Posterior cingulate gyrus (tissue), 11 donors: ENCODE data around the gene PYM1.
A peak's percentile ranks its signal among the peaks of the same experiment; 100 is the strongest.

Experiments
- DNase-seq, 10 donors: peaks; one replicate each; pipeline versions ENCODE4 v3.0.0 to v3.0.0-alpha.2; 2020 to 2021; ENCODE audit warnings: mixed read lengths in 3 of 10
- intact Hi-C: fragments of 100-400 bp; cut with DNase I; formaldehyde crosslinking; loops from one replicate; pipeline ENCODE4 v1.15.1; 2023

The PYM1 gene

DNA sequence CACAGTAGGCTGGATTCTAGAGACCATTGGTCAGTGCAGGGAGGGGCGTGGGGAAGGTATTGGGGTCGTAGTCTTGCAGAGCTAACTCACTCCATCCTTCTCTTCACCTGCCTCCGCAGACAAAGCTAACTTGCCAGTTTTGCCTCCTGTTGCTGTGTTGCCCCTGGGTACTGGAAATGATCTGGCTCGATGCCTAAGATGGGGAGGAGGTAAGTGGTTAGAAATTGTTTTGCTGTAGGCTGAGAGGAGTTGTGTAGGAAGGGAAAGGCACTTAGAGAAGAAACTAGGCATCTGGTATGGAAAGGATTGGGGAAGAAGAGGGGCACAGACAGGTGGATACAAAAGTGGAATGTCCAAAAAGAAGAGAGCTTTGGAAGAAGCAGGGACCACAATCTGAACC lies 14.4 kb upstream of the PYM1 start:
- DNase-seq: peak in 1 of 10 donors; percentile 43
- intact Hi-C loops: loop anchor here (5.0 kb wide), 1 partner anchor 125 kb away; the partner anchor contains the start of genes ORMDL2 and SARNP

DNA sequence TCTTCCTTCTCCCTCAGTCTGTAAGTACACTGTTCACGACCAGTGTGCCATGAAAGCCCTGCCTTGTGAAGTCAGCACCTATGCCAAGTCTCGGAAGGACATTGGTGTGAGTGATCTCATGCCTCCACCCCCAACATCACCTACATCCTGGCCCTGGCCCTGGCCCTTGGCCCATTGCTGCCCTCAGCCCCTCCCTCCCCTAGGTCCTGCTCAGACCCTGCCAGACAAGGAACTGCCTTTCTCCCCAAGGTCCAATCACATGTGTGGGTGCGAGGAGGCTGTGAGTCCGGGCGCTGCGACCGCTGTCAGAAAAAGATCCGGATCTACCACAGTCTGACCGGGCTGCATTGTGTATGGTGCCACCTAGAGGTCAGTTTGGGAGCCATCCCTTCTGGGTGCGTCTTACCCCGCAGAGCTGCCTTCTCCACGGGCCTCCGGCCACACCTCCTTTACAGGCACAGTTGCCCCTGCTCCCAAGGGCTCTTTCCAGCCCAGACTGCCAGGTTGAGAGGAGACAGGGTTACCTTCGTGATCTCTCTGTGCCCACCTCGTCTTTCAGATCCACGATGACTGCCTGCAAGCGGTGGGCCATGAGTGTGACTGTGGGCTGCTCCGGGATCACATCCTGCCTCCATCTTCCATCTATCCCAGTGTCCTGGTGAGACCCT lies 12.5 kb upstream of the PYM1 start:
- intact Hi-C loops: loop anchor here (1.0 to 5.0 kb wide), 2 partner anchors 123 to 202 kb away; partner anchors contain the start of genes ORMDL2 and SARNP
- DNase-seq: peak; percentile 66 to 96 (median 86)

DNA sequence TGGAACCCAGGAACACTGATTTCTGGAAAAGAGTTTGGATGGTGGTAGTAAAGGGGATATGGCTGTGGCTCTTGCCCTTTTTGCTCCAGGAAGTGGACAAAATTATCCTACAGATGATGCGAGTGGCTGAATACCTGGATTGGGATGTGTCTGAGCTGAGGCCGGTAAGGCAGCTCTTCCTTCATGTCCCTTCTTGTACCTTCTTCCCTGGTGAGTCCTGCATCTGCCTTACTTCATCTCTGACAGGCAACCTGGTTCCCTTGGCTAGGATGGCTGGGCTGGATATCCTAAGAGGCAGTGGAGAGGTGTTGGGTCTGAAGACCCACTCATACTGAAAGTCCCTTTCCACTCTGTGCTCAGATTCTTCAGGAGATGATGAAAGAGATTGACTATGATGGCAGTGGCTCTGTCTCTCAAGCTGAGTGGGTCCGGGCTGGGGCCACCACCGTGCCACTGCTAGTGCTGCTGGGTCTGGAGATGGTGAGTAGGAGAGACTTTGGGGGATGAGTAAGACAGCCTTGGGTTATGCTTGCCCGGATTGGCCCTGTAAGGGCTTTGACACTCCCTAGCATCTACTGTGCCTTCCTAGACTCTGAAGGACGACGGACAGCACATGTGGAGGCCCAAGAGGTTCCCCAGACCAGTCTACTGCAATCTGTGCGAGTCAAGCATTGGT lies 11.3 kb upstream of the PYM1 start:
- intact Hi-C loops: no loop called here
- DNase-seq: peak in 1 of 10 donors; percentile 29

DNA sequence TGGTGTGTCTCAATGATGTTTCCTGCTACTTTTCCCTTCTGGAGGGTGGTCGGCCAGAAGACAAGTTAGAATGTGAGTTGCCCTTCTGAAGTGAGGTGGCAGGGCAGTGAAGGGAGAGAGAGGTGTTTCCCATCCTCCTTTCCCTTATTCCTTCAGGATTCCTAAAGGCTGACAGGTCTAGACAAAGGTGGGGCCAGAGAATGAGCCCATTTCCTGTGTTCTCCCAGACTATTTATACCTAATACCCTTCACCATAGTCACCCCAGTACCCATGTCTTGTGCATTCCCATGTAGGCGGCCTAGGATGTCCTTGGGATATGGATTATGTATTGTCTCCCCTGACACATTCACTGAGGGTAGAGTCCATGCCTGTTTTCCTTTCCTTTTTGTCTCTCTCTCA lies 10.3 kb upstream of the PYM1 start:
- peak in 1 of 10 donors; percentile 3 for DNase-seq
- intact Hi-C loops: no loop called here

DNA sequence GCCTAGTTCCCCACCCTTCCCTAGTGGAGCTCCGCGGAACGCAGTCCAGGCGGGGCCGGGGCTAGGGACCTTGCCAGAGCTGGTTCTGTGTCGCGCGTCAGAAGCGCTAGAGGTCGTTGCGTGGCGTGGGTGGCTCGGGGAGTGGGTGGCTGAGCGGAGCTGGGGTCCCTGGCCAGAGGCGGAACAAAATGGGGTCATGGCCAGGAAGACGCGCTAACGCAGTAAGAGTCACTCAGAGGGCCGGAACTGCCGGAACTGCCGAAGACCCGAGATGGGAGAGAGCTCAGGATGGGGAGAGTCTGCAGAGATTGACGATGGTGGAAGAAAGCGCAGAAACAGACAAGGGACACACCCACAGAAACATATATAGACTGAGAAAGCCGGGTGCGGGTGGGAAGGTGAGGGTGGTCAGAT lies 8.1 kb upstream of the PYM1 start:
- DNase-seq: peak in 6 of 10 donors; percentile 24 to 86 (median 34)
- intact Hi-C loops: no loop called here

DNA sequence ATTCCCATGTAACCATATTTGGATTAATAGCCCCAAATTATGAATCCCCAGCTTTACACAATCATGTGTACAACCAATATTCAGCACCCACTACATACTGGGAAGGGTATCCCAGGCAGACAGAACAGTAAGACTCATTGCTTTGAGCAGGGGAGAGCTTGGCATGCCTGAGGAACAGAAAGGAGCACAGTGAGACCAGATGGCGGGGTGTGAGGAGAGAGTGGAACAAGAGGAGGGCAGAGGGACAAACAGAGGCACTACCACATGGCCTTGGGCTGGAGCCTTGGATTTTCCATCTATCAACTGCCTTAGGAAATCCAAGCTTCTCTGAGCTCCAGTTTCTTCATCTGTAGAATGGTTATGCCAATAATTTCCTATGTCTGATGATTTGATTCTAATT lies 7.1 kb upstream of the PYM1 start:
- intact Hi-C loops: no loop called here
- DNase-seq: peak in 1 of 10 donors; percentile 14

DNA sequence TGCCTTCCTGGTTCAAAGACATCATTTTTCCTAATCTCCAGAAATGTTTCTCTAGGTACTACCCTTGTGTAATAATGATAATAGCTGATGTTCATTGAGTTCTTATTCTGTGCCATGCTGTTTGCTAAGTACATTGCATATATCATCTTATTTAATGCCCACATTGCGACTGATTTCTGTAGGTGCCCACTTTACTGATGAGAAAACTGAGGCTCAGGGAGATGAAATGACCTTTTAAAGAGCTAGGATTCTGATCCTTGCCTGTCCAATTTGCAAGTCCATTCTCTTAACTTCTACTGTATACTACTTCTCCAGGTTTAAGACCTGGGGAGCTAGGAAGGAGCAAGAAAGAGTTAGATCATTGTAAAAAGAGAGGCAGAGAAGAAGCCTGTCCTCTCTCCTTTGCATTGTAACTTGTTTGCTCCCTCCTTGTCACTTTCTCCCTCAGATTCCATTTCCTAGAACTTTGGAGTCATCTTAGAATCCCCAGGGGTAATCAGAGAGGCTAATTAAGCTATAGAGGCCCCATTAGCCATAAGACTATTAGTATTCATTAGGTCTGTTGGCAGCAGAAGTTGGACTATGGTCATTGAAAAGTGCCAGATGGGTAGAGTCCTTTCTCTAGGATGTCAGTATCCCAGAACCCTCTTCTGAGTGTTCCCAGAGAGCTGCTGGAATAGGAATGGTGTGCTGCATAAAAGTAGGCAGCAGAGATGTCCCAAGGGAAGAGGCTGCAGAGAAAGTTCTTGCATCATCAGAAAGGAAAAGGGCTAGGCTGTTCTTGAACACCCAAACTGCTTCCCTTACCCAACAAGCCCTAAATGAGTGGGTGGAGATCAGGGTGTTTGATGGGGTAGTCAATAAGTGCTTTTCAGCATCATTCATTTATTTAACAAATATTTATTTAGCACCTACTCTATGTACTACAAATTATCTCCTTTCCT lies 6.4 kb upstream of the PYM1 start:
- intact Hi-C loops: no loop called here
- DNase-seq: no peak

DNA sequence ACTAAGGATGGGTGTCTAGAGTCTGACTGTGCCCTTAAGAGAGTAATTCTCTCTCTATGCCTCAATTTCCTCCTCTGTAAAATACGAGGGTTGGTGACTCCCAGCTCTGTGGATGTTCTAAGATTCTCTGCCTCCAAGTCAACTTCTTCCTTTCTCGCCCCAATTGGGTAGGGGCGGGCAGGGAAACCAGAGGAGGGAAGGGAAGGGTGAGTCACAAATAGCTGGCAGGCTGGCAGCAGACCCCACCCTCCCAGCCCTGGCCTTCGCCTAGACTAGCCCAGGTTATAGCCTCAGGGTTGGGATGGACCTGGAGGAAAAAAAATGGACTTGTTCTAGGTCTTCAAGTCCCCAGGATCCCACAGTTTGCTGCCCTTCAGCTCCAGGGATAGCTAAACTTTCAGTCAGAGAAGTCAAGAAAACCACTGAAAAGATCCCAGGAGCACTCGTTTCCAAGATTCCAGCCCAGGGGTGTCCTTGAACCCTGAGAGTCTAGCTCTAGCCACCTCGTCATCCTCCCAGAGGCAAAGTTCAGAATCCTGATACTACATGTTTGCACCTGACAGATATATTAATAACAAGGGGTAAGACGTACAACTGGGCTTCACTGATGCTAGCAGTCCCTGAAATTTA lies 5.6 kb upstream of the PYM1 start:
- intact Hi-C loops: no loop called here

DNA sequence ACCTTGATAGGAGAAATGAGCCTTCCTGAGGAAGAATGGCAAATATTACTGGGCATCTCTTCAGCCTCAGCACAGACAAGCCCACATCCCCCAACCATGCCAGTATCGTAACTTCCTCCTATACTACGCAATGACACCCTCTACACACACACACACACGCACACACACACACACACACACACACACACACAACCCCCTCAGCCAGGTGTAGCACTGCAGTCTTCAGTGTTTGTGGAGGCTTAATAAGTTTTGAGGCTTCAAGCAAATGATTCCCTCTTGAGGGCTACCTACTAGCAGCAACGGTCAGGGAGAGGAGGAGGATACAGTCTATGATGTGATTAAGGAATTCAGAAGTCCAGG lies 4.8 kb upstream of the PYM1 start:
- peak in 1 of 10 donors; percentile 28 for DNase-seq
- intact Hi-C loops: no loop called here

More for the DNA sequence above, 5.6 kb upstream of the PYM1 start:
- peak in 1 of 10 donors; percentile 68 for DNase-seq

DNA sequence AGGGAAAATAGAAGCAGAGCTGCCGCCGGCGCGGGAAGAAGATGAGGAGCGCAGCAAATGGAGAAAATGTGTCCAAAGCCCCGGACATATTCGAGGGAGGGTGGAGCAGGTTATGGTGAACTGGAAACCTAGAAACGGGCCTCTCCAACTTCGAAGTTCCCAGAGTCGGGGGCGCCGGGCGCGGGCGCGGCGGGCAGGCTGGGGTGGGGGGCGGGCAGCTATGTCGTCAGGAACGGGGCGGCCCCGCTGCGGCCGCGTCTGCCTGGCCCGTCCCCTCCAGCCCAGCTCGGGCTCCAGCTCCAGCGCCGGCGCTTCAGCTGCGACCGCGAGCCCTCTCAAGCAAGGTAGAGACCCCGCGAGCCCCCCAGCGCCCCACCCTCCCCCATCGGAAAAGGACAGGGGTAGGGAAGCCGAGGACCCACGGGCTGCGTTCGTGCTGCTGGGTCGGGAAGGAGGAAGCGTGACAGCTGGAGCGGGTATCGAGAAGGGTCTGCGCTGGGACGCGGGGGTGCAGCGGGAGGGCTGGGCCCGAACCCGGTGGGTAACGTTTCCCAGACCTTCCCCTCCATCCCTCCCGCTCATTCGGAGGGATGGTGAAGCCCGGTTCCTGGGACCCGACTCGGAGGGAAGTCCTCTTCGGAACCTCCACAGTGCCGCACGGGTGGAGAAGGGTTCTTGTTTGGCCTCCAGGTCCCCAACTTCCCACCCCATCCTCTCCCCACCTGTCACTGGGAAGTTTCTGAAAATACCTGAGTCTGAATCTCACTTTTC lies 4.3 kb upstream of the PYM1 start:
- DNase-seq: peak in 9 of 10 donors; percentile 31 to 94 (median 48)
- intact Hi-C loops: loop anchor here (2.0 kb wide), 1 partner anchor 43 kb away; the partner anchor contains the start of gene RAB5B

DNA sequence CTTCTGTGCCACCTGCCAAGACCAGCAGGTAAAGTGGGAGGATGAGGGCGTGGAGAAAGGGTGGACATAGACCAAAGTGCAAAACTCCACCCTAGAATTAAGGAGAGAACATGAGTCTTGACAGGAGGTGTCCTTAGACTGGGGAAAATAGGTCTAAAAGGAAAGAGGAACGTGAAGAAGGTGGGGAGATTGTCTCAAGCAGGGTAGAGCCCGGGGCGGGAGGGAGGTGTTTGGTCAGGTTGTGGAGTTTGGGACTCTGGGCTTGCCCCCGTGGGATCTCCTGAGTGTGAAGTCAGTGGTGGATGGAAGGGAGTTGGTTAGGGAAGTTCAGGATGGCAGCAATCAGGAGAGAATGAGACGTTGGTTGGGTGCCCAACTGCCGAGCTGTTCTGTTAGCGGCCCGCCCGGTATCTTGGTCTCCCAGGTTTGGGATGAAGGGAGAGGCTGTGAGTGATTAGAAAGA lies 3.7 kb upstream of the PYM1 start:
- DNase-seq: peak in 1 of 10 donors; percentile 74

DNA sequence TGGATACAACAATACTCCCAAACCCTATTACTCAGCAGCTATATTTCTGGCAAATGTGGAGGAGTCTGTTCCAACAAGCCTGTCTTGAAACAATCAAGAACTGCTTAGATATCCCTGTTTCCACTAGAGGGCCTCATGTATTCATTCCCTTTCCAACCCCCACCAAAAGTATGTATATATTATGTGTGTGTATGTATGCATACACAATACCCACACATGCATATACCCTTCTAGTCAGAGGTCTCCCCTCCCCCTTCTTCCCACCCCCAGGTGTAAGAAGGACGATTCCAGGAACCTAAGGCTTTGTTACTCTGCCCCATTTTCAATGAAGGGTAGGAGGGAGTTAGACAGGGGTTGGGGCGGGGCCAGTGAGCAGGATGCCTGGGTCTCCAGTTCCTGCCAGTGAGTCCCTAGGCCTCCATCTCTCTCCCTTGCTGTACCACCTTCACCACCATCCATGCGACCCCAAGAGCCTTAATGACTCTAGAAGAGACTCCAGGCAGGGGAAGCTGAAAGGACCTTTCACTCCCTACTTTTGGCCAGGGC lies 3.1 kb upstream of the PYM1 start, which contains the start of gene DGKA:
TSS of gene DGKA (plus strand) at position 392 of the 546 bp plus-strand sequence. CDS start 5,342 bp downstream, outside the sequence.
- DNase-seq: peak in 1 of 10 donors; percentile 65
- intact Hi-C loops: loop anchor here (2.0 kb wide), 1 partner anchor 44 kb away; the partner anchor contains the start of gene RAB5B

More for the DNA sequence above, 3.7 kb upstream of the PYM1 start:
- intact Hi-C loops: loop anchor here (2.0 kb wide), 1 partner anchor 43 kb away; the partner anchor contains the start of gene RAB5B

DNA sequence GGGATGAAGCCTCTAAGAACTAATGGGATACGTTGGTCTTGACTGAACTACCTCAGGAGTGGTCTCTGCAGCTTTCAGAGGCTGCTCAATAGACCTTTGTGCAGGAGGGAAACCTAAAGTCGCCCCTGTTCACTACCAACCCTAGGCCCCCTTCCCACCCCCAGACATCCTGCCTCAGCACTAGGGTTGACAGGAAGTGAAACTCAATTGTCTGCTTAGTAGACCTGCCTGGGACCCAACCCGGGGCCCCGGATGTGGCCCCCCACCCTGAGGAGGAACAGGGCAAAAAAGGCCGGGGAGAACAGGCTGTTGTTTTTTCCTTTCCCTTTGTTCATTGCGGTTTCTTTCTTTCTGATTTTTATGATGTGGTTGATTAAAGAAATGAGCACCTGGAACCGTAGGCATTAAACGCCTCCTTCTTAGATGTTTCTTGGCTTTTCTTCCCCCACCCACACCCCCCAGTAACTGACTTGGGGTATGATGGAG lies 1.7 kb upstream of the PYM1 start:
- intact Hi-C loops: loop anchor here (5.0 kb wide), 1 partner anchor 187 kb away; the partner anchor contains the start of gene GDF11
- peak in 2 of 10 donors; percentile 19 to 66 for DNase-seq

DNA sequence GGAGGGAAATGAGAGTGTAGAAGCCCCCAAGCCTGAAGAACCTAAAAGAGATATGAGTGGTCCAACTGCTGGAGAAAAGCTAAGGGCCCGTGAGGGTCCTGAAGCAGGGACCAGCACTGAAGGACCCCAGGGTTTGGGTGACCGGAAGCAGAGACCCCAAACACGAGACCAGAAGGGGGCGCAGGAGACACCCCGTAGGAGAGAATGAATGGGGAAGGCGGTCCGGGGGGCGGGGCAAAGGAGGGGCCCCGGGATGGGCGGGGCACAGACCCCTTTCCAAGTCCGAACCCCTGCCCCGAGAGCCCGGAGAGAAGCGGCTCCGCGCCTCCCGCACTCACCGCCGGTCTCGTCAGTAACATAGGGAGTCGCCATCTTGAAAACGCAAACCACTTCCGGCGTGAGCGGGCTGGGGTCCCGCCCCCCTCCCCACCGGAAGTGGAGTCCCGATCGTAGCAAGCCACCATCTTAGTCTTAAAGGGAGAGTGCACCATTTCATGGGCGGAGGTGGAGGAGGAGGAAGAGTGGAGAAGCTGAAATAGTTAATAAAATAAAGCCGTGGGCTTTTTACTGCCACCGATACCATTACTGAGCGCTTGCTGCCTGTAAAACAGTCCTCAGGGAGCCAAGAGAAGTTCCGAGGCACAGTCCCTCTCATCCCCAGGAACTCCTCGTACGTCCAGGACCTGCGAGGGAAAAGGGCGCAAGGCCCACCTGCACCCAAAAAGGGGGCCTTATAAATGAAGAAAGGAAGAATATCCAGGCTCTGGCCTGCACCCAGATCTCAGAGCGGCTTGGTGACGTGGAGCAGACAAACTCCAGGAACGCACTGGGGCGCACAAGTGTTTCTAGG lies 731 bp downstream of the PYM1 start:
- intact Hi-C loops: loop anchor here (1.0 to 5.0 kb wide), 2 partner anchors 97 to 185 kb away; partner anchors contain the start of gene GDF11
- peak; percentile 77 to 97 (median 84) for DNase-seq

DNA sequence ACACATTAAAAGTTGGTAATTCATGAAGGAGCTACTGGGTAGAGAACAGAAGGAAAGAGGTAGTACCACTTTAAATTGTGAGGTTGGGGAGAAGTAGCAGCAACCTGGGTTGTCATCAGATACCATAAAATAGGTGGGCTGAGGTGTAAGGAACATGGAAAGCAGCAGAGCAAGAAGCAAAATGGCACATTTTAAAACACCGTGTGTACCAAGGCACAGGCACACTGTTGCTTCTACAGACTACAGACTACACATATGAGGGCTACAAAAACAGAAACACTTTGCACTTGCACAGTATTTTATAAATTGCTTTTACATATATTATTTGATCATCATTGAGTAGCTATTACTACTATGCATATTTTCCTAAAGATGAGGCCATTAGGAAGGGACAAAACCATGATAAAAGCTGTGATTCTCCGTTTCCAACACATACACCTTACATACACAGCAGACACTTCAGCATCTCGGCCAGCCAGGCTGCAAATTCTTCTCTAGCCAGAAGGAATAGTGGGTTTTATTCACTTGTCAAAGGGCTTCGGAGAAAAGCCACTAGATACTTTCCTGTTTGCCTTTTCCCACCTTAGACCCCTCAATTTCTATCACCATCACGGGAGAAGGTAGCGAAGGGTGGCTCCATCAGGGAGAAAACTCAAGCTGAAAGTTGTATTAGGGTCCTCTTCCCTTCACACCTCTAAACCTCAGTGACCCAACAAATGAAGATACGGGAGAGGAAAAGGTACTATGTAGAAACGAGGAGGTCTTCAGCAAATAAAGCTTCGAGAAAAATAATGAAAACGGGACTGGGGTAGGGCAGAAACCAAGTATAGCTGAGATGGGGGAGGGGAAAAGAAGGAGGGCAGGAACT lies 1.6 kb downstream of the PYM1 start:
- intact Hi-C loops: loop anchor here (1.0 to 5.0 kb wide), 2 partner anchors 96 to 184 kb away; partner anchors contain the start of gene GDF11
- no peak for DNase-seq

DNA sequence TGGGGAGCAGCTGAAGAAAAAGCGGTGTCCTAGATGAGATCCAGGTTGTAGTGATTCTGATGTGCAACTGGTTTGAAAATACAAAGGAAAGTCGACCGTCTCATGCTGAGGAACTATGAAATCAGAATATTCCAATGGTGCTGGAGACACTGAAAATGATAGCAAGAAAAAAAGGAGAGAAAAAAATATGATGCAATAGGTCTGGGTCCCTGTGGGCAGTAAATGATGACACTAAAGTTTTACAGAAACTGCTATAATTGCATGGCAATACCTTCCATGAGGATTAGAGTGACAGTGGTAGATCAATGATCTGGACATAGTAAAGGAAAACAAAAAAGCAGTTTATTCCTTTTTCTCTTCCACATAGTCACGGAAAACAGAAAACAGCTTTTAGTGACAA lies 2.3 kb downstream of the PYM1 start:
- intact Hi-C loops: loop anchor here (5.0 kb wide), 1 partner anchor 183 kb away; the partner anchor contains the start of gene GDF11
- DNase-seq: no peak
